CD1c-positive myeloid dendritic cell (primary cell): ENCODE data around the gene TIRAP.

ENCODE experiments used
- DNase-seq: peaks from one replicate; pipeline ENCODE4 v3.0.0-alpha.2; 2016; ENCODE audit errors: extremely low spot score

Gene TIRAP

GRCh38 chr11:126341760-126342161 lies 58.9 kb downstream of the TIRAP start:
- DNase-seq = no peak

DNA sequence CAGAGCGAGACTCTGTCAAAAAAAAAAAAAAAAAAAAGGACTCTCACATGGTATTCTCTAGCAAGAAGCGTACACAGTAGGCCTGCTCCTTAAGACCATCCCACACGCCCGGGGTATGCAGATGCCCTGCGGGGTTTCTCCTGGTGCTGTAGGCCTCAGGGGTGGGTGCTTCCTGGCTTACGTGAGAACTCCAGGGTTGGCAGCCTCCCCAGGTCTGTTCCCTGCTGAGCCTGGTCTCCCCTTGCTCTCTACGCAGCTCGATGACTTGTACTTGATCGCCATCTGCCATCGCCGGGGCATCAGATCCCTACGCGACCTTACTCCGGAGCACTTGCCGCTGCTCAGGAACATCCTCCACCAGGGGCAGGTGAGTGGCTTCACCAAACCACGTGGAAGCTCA lies 60.2 kb downstream of the TIRAP start:
- no peak for DNase-seq
